ENCODE measurements around the gene MARF1. TPM values are rescaled to one million over a fixed set of nuclear protein-coding genes. Genes with fewer than 3 reads are reported as not detected.
"Not testable (repeated sequence)": the region's sequence is repeated elsewhere in the genome, so short reads cannot be mapped to it uniquely, and the experiment has no call there.

Gene MARF1
- total RNA-seq, 4 donors from 2014 or later: 50.7 to 55.5 (median 53.1) TPM

DNA sequence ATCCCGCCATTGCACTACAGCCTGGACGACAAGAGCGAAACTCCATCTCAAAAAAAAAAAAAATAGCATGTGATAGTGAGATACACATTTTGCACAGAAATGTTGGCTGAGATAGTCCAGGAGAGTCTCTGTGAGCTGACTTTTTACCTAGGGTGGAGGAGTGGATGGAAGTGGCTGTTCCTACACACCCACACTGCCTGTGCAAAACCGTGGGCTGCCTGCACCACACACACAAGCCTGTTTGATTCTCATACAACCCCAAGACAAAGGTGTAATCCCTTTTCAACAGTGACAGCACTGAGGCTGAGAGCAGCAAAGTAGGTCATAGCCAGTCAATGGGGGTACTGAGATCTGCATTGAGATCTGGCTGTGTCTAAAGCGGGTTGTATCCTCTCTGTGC, 86.8 kb downstream of the MARF1 start:
- no peaks in the 10 kb centered on the region for H3K36me3 ChIP-seq
- intact Hi-C loops (cut with DNase I): no loop called here
- DNase-seq: no peak
- H3K4me1 ChIP-seq: no peaks in the 10 kb centered on the region
- no peaks in the 10 kb centered on the region for H3K9me3 ChIP-seq
- WGBS, 2 donors: 94 to 96% methylated on average over 5 of the region's 5 CpGs
- TF ChIP-seq, protein P1, sequence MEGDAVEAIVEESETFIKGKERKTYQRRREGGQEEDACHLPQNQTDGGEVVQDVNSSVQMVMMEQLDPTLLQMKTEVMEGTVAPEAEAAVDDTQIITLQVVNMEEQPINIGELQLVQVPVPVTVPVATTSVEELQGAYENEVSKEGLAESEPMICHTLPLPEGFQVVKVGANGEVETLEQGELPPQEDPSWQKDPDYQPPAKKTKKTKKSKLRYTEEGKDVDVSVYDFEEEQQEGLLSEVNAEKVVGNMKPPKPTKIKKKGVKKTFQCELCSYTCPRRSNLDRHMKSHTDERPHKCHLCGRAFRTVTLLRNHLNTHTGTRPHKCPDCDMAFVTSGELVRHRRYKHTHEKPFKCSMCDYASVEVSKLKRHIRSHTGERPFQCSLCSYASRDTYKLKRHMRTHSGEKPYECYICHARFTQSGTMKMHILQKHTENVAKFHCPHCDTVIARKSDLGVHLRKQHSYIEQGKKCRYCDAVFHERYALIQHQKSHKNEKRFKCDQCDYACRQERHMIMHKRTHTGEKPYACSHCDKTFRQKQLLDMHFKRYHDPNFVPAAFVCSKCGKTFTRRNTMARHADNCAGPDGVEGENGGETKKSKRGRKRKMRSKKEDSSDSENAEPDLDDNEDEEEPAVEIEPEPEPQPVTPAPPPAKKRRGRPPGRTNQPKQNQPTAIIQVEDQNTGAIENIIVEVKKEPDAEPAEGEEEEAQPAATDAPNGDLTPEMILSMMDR (IDR thresholded peaks at IDR 0.05): no peak
- TF ChIP-seq POLR2A (IDR thresholded peaks at IDR 0.05): no peak
- H3K27me3 ChIP-seq: no peaks in the 10 kb centered on the region
- no peak overlapping the region for H3K4me3 ChIP-seq (replicated peaks in 1 of 3)
- no peak overlapping the region for H3K27ac ChIP-seq

DNA sequence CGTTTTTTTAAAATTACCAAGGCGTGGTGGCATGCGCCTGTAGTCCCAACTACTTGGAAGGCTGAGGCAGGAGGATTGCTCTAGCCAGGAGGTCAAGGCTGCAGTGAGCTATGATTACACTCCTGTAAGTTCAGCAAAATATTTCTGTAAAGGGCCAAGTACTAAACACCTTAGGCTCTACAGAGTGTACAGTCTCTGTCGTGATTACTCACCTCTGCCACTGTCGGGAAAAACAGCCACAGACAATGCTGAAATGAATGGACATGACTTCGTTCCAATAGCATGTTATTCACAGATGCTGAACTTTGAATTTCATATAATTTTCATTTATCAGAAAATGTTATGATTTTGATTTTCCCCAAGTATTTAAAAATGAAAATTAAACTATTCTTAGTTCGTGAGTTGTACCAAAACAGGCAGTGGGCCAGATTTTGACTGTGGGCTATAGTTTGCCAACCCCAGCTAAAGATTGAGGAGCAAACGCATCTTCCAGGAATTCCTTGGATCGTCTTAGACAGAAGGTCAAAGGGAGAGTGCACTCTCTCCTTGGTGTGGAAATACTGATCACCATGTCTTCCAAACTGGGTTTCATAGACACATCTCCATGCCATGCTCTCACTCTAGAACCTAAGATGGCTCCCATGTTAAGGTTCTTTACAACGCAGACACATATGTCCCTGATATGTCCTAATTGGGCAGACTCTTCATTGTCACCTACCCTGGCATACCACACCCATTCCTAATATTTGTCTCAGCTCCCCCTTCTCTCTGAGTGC, 89.5 kb downstream of the MARF1 start:
- Histone ChIP-seq H3K27me3 (no peaks in the 10 kb centered on the region), H3K9me3 (no peaks in the 10 kb centered on the region), H3K36me3 (no peaks in the 10 kb centered on the region), H3K27ac (no peak overlapping the region), H3K4me1 (no peaks in the 10 kb centered on the region), H3K4me3 (replicated peaks in 1 of 3) (no peak overlapping the region)
- intact Hi-C loops (cut with DNase I): no loop called here
- no peak for DNase-seq
- 84 to 93% methylated on average over 10 of the region's 10 CpGs for WGBS, 2 donors
- TF ChIP-seq, protein P1 (IDR thresholded peaks at IDR 0.05): no peak

DNA sequence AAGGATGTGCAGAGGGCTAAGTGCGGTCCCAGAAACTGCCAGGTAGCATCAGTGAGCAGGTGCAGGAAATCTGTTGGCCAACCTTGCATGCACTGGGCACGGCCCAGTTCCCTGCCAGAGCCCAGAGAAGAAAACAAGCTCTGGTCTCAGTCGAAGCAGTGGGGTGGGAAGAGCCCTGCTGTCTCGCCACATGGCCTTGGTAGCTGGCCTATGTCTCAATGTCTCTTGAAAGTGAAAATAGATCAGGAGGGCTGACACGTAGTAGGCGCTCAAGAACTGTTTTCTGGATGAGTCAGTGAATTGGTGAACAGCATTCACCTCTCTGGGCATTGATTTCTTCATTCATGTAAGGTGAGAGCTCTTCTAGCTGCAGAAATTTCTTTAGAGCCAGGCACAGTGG, 90.4 kb downstream of the MARF1 start:
- intact Hi-C loops (cut with DNase I): no loop called here

DNA sequence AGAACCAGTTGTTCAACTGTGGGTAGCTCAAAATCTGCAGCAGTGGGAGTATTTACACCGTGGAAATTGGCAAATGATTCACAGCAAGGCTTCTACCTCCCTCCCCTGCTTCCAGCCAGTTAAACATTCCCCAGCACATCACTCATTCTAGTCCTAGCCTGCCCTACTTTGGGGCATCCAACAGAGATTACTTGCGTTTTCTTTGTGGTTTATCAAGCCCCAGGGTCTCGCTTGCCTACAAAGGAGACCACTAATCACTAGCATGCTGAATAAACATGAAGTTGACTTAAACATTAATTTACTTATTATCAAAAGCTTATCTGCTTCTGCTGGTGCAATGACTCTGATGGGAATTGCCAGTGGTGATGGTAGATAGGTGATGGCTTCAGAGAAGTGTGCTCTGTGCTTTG, 94.5 kb downstream of the MARF1 start:
- no peak for DNase-seq
- Histone ChIP-seq H3K4me3 (replicated peaks in 1 of 3) (no peak overlapping the region), H3K27me3 (no peaks in the 10 kb centered on the region), H3K4me1 (no peaks in the 10 kb centered on the region), H3K27ac (no peak overlapping the region), H3K36me3 (no peaks in the 10 kb centered on the region), H3K9me3 (no peaks in the 10 kb centered on the region)
- intact Hi-C loops (cut with DNase I): no loop called here
- TF ChIP-seq POLR2A (IDR thresholded peaks at IDR 0.05): no peak
- TF ChIP-seq, protein P1 (IDR thresholded peaks at IDR 0.05): no peak
- 80 to 82% methylated on average over 3 of the region's 3 CpGs for WGBS, 2 donors

More for the DNA sequence above, 90.4 kb downstream of the MARF1 start:
- H3K27me3 ChIP-seq: no peaks in the 10 kb centered on the region
- H3K9me3 ChIP-seq: no peaks in the 10 kb centered on the region
- 86 to 87% methylated on average over 6 of the region's 6 CpGs for WGBS, 2 donors
- H3K4me3 ChIP-seq (replicated peaks in 1 of 3): no peak overlapping the region
- no peaks in the 10 kb centered on the region for H3K36me3 ChIP-seq
- TF ChIP-seq, protein P1 (IDR thresholded peaks at IDR 0.05): no peak
- TF ChIP-seq POLR2A (IDR thresholded peaks at IDR 0.05): no peak
- no peak for DNase-seq
- no peak overlapping the region for H3K27ac ChIP-seq
- no peaks in the 10 kb centered on the region for H3K4me1 ChIP-seq

DNA sequence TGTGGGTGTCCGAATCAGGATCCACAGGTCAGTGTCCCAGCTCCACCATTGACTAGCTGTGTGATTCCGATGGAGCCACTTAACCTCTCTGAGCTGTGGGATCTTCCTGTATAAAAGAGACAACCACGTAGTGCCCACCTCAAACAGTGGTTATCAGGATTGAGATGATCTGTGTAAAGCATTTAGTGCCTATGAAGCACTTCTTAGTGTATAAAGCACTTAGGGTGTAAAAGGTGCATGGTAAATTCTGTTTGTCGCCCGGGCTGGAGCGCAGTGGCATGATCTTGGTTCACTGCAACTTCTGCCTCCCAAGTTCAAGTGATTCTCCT, 95.2 kb downstream of the MARF1 start:
- Histone ChIP-seq H3K27me3 (no peaks in the 10 kb centered on the region), H3K4me1 (no peaks in the 10 kb centered on the region), H3K36me3 (no peaks in the 10 kb centered on the region), H3K4me3 (replicated peaks in 1 of 3) (no peak overlapping the region), H3K27ac (no peak overlapping the region), H3K9me3 (no peaks in the 10 kb centered on the region)
- intact Hi-C loops (cut with DNase I): no loop called here
- whole genome bisulfite sequencing, 2 donors: 95 to 98% methylated on average over 5 to 6 of the region's 6 CpGs
- no peak for DNase-seq
- TF ChIP-seq, protein P1 (IDR thresholded peaks at IDR 0.05): no peak
- TF ChIP-seq POLR2A (IDR thresholded peaks at IDR 0.05): no peak

DNA sequence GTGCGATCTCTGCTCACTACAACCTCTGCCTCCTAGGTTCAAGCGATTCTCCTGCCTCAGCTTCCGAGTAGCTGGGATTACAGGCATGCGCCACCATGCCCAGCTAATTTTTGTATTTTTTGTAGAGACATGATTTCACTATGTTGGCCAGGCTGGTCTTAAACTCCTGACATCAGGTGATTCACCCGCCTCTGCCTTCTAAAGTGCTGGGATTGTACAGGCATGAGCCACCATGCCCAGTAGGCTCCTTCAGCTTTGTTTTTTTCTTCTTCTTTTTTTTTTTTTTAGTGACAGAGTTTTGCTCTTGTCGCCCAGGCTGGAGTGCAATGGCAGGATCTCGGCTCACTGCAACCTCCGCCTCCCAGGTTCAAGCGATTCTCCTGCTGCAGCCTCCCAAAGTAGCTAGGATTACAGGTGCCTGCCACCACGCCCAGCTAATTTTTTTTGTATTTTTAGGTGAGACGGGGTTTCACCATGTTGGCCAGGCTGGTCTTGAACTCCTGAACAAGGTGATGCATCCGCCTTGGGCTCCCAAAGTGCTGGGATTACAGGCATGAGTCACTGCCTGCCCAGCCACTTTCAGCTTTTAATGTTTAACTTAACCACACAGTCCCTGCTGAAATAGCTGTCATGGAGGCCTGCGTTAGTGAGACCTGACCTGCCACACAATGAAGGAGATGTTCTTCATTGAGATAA, 95.7 kb downstream of the MARF1 start:
- H3K27me3 ChIP-seq; H3K4me3 ChIP-seq (replicated peaks in 1 of 3); intact Hi-C loops (cut with DNase I); H3K27ac ChIP-seq; H3K36me3 ChIP-seq; H3K4me1 ChIP-seq; H3K9me3 ChIP-seq: not testable (repeated sequence)
- 79 to 80% methylated on average over 13 of the region's 13 CpGs for WGBS, 2 donors
- DNase-seq: peak in 1 of 2 donors; percentile 2

Data from thyroid gland (tissue), 4 donors.